GM19468 (cell line): ENCODE data around the gene CHRD.
"Not testable (repeated sequence)": the region's sequence is repeated elsewhere in the genome, so short reads cannot be mapped to it uniquely, and the experiment has no call there.

ENCODE experiments used
- ATAC-seq: cut with Tn5 transposase; IDR thresholded peaks from one replicate; pipeline ENCODE4 v1.9.1; 2021; ENCODE audit warnings: mild to moderate bottlenecking, moderate library complexity, moderate number of reproducible peaks; ENCODE audit not compliant: unreplicated experiment; ENCODE audit errors: extremely low read depth

Gene CHRD

GRCh38 chr3:184409331-184409926, 29.6 kb downstream of the CHRD start:
- ATAC-seq, result no peak

- no peak for ATAC-seq
Measured at GRCh38 chr3:184409946-184410500, 30.2 kb downstream of the CHRD start.

- no peak for ATAC-seq
Measured at GRCh38 chr3:184414418-184415202, 34.8 kb downstream of the CHRD start.

- ATAC-seq, result no peak
Measured at GRCh38 chr3:184415203-184415490, 35.3 kb downstream of the CHRD start.

- ATAC-seq, result no peak
Measured at GRCh38 chr3:184417619-184418327, 37.9 kb downstream of the CHRD start.

GRCh38 chr3:184419171-184419570, 39.3 kb downstream of the CHRD start:
- ATAC-seq, result no peak

GRCh38 chr3:184423561-184423960, 43.7 kb downstream of the CHRD start:
- ATAC-seq, result no peak

- no peak for ATAC-seq
Measured at GRCh38 chr3:184426691-184427141, 46.9 kb downstream of the CHRD start.

- ATAC-seq, result no peak
Measured at GRCh38 chr3:184428561-184429175, 48.8 kb downstream of the CHRD start.

- ATAC-seq, result no peak
Measured at GRCh38 chr3:184429786-184430185, 49.9 kb downstream of the CHRD start.

GRCh38 chr3:184430940-184431339, 51.1 kb downstream of the CHRD start:
- no peak for ATAC-seq

- not testable (repeated sequence) for ATAC-seq
Measured at GRCh38 chr3:184433178-184433577, 53.3 kb downstream of the CHRD start.

GRCh38 chr3:184439096-184439495, 59.2 kb downstream of the CHRD start:
- ATAC-seq, result no peak
